HEK293 (cell line): ENCODE results near the gene TIAM1.

Experiments
- CTCF ChIA-PET: fragments of 350-600 bp; formaldehyde crosslinking; extraction: SDS; loops from one replicate; lab custom pipeline; 2021; ENCODE audit warnings: antibody characterized with exemption; lab: Yijun Ruan, JAX
- POLR2A ChIA-PET: fragments of 300-600 bp; formaldehyde crosslinking; extraction: SDS; loops from one replicate; lab custom pipeline; 2020; ENCODE audit warnings: antibody characterized with exemption, inconsistent platforms; lab: Yijun Ruan, JAX
- H3K27ac ChIP-seq: fragments of 200-500 bp; sonication (Bioruptor generic); 2 replicates; pipeline ENCODE4 v1.5.1; 2014; ENCODE audit warnings: low read depth, low read length, control low read depth, inconsistent platforms; ENCODE audit errors: extremely low read depth
- H3K36me3 ChIP-seq, 2 experiments: fragments of 200-500 bp in 1 of 2; sonication (Bioruptor generic) in 1 of 2; 1 replicate in 1 of 2; 2 replicates in 1 of 2; pipeline ENCODE4 v1.5.1; 2014 to 2017; ENCODE audit warnings: inconsistent platforms in 2 of 2, low read length in 2 of 2; ENCODE audit not compliant: control insufficient read depth in 2 of 2, insufficient read depth in 1 of 2
- H3K4me1 ChIP-seq: fragments of 200-500 bp; sonication (Bioruptor generic); 2 replicates; pipeline ENCODE4 v1.5.1; 2014; ENCODE audit warnings: mild to moderate bottlenecking, low read length, inconsistent platforms; ENCODE audit not compliant: control insufficient read depth, insufficient read depth
- H3K4me3 ChIP-seq: 2 replicates; pipeline ENCODE4 v1.5.1; 2011; ENCODE audit warnings: low read depth, mild to moderate bottlenecking, control low read depth, low read length, moderate library complexity
- H3K9me3 ChIP-seq: fragments of 200-500 bp; sonication (Bioruptor generic); 2 replicates; pipeline ENCODE4 v1.5.1; 2014; ENCODE audit warnings: low read depth, low read length, inconsistent platforms; ENCODE audit not compliant: control insufficient read depth, insufficient read depth
- ELK4 ChIP-seq: IDR thresholded peaks from 2 replicates; pipeline ENCODE4 v1.6.1; 2011; ENCODE audit warnings: mild to moderate bottlenecking, low read depth, low read length, borderline replicate concordance
- TCF7L2 ChIP-seq: IDR thresholded peaks from 2 replicates; pipeline ENCODE4 v1.6.1; 2011; ENCODE audit warnings: low read depth, mild to moderate bottlenecking, inconsistent platforms, low read length, moderate library complexity, borderline replicate concordance
- WT1 ChIP-seq: fragments of 450-650 bp; formaldehyde crosslinking; IDR thresholded peaks from 2 replicates; pipeline ENCODE4 v1.5.1; 2016; ENCODE audit warnings: missing biosample characterization, missing genetic modification characterization
- ZBTB44 ChIP-seq: fragments of 450-650 bp; IDR thresholded peaks from 2 replicates; pipeline ENCODE4 v1.5.1; 2018; ENCODE audit warnings: missing biosample characterization, mild to moderate bottlenecking, missing genetic modification characterization
- ZFP41 ChIP-seq: fragments of 450-650 bp; formaldehyde crosslinking; IDR thresholded peaks from 2 replicates; pipeline ENCODE4 v1.5.1; 2016; ENCODE audit warnings: missing biosample characterization, missing genetic modification characterization, borderline replicate concordance
- ZNF132 ChIP-seq: fragments of 450-650 bp; formaldehyde crosslinking; IDR thresholded peaks from 2 replicates; pipeline ENCODE4 v1.5.1; 2017; ENCODE audit warnings: missing biosample characterization, missing genetic modification characterization, borderline replicate concordance
- ZNF133 ChIP-seq: fragments of 450-650 bp; formaldehyde crosslinking; IDR thresholded peaks from 2 replicates; pipeline ENCODE4 v1.5.1; 2016; ENCODE audit warnings: missing biosample characterization, missing genetic modification characterization
- ZNF155 ChIP-seq: fragments of 450-650 bp; formaldehyde crosslinking; IDR thresholded peaks from 2 replicates; pipeline ENCODE4 v1.5.1; 2016; ENCODE audit warnings: missing biosample characterization, missing genetic modification characterization
- ZNF266 ChIP-seq: fragments of 450-650 bp; formaldehyde crosslinking; IDR thresholded peaks from 2 replicates; pipeline ENCODE4 v1.5.1; 2016; ENCODE audit warnings: missing biosample characterization, missing genetic modification characterization, low read depth
- ZNF416 ChIP-seq: fragments of 450-650 bp; formaldehyde crosslinking; IDR thresholded peaks from 2 replicates; pipeline ENCODE4 v1.5.1; 2016; ENCODE audit warnings: missing biosample characterization, missing genetic modification characterization
- ZNF513 ChIP-seq: fragments of 450-650 bp; IDR thresholded peaks from 2 replicates; pipeline ENCODE4 v1.5.1; 2018; ENCODE audit warnings: missing biosample characterization, missing genetic modification characterization
- ZNF704 ChIP-seq: fragments of 450-650 bp; formaldehyde crosslinking; IDR thresholded peaks from 2 replicates; pipeline ENCODE4 v1.5.1; 2016; ENCODE audit warnings: missing biosample characterization, missing genetic modification characterization
- TF ChIP-seq, protein P1 (sequence below): fragments of 450-650 bp; formaldehyde crosslinking; IDR thresholded peaks from 2 replicates; pipeline ENCODE4 v1.5.1; 2016; ENCODE audit warnings: missing biosample characterization, missing genetic modification characterization
- TF ChIP-seq, protein P2 (sequence below): fragments of 450-650 bp; formaldehyde crosslinking; IDR thresholded peaks from 2 replicates; pipeline ENCODE4 v1.5.1; 2016; ENCODE audit warnings: missing biosample characterization, missing genetic modification characterization
- TF ChIP-seq, protein P3 (sequence below): fragments of 450-650 bp; formaldehyde crosslinking; IDR thresholded peaks from 2 replicates; pipeline ENCODE4; 2016; ENCODE audit warnings: missing biosample characterization, missing genetic modification characterization
- TF ChIP-seq, protein P4 (sequence below): fragments of 450-650 bp; formaldehyde crosslinking; IDR thresholded peaks from 2 replicates; pipeline ENCODE4 v1.5.1; 2016; ENCODE audit warnings: missing biosample characterization, missing genetic modification characterization

Gene TIAM1

GRCh38 chr21:31257265-31257664 is 86.8 kb downstream of the TIAM1 start:
- POLR2A ChIA-PET, result no interaction called here
- TF ChIP-seq, protein P1, sequence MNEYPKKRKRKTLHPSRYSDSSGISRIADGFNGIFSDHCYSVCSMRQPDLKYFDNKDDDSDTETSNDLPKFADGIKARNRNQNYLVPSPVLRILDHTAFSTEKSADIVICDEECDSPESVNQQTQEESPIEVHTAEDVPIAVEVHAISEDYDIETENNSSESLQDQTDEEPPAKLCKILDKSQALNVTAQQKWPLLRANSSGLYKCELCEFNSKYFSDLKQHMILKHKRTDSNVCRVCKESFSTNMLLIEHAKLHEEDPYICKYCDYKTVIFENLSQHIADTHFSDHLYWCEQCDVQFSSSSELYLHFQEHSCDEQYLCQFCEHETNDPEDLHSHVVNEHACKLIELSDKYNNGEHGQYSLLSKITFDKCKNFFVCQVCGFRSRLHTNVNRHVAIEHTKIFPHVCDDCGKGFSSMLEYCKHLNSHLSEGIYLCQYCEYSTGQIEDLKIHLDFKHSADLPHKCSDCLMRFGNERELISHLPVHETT (tag by site-specific recombination), result no peak
- TF ChIP-seq ZNF132, result no peak
- TF ChIP-seq, protein P2, sequence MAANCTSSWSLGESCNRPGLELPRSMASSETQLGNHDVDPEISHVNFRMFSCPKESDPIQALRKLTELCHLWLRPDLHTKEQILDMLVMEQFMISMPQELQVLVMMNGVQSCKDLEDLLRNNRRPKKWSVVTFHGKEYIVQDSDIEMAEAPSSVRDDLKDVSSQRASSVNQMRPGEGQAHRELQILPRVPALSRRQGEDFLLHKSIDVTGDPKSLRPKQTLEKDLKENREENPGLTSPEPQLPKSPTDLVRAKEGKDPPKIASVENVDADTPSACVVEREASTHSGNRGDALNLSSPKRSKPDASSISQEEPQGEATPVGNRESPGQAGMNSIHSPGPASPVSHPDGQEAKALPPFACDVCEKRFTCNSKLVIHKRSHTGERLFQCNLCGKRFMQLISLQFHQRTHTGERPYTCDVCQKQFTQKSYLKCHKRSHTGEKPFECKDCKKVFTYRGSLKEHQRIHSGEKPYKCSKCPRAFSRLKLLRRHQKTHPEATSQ, result no peak
- TF ChIP-seq, protein P3, sequence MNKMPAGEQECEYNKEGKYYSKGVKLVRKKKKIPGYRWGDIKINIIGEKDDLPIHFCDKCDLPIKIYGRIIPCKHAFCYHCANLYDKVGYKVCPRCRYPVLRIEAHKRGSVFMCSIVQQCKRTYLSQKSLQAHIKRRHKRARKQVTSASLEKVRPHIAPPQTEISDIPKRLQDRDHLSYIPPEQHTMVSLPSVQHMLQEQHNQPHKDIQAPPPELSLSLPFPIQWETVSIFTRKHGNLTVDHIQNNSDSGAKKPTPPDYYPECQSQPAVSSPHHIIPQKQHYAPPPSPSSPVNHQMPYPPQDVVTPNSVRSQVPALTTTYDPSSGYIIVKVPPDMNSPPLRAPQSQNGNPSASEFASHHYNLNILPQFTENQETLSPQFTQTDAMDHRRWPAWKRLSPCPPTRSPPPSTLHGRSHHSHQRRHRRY (tag by site-specific recombination), result no peak
- H3K27ac ChIP-seq, result no peak overlapping the region
- no peaks in the 10 kb centered on the region for H3K36me3 ChIP-seq
- CTCF ChIA-PET, result interaction anchor here (0.9 kb wide), 1 partner anchor 9 kb away, joined by 6 read pairs; no protein-coding TSS in a partner anchor
- H3K4me1 ChIP-seq, result peaks cover 4% of the 10 kb centered on the region
- H3K4me3 ChIP-seq, result no peak overlapping the region
- H3K9me3 ChIP-seq, result no peaks in the 10 kb centered on the region

DNA sequence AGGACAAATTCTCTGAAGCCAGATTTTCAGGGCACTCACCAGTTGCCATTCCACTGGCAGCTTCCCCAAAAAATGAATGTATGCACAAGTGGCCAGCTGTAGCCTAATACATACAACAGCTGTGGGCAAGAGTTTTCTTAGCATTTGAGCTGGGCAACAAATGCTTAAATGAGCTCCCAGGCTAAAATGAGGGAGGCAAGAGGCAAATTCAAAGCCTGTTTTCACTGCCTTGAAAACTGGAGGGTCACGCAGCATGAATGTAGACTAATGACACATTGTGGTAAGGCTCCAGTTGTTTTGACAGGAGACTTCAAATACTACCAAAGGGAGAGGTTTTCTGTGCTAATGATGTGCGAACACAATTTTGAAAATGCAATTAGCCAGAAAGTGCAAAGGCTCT is 88.2 kb downstream of the TIAM1 start:
- no peak overlapping the region for H3K4me3 ChIP-seq
- H3K9me3 ChIP-seq, result no peaks in the 10 kb centered on the region
- POLR2A ChIA-PET, result no interaction called here
- peaks cover 2% of the 10 kb centered on the region for H3K4me1 ChIP-seq
- no peak overlapping the region for H3K27ac ChIP-seq
- TF ChIP-seq WT1 (tag by site-specific recombination) (no peak), ZNF266 (tag by site-specific recombination) (no peak), ZNF513 (tag by site-specific recombination) (no peak), ZNF133 (tag by site-specific recombination) (no peak), TCF7L2 (no peak)
- CTCF ChIA-PET, result no interaction called here
- peaks cover 0 to 5% of the 10 kb centered on the region in 2 experiments; a peak in 1 of 3 replicates for H3K36me3 ChIP-seq

DNA sequence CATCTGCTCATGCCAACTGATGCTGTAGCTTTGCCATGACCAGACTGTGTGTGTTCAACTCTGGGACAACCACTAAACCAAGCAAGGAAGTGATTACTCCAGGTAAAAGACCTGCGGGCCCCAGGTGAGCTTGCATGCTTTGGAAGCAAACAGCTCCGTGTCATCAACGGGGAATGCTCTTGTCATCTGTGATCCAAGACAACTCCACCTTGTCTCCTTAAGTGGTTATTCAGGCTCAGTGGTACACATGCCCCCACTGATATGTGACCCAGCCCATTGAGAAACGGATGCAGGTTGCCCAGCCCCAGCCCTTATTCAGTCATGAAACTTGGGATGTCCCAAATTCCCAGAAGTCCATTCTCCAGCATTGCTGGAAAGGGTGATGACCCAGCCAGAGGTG is 89.0 kb downstream of the TIAM1 start:
- peaks cover 0 to 12% of the 10 kb centered on the region in 2 experiments; a peak in 1 of 3 replicates for H3K36me3 ChIP-seq
- no peak overlapping the region for H3K4me3 ChIP-seq
- ChIA-PET CTCF (no interaction called here), POLR2A (no interaction called here)
- no peak overlapping the region for H3K27ac ChIP-seq
- H3K4me1 ChIP-seq, result no peaks in the 10 kb centered on the region
- no peaks in the 10 kb centered on the region for H3K9me3 ChIP-seq
- TF ChIP-seq ELK4 (no peak), ZFP41 (no peak), ZNF155 (no peak), ZBTB44 (tag by site-specific recombination) (no peak), ZNF704 (tag by site-specific recombination) (no peak), ZNF416 (tag by site-specific recombination) (no peak)
- TF ChIP-seq, protein P4, sequence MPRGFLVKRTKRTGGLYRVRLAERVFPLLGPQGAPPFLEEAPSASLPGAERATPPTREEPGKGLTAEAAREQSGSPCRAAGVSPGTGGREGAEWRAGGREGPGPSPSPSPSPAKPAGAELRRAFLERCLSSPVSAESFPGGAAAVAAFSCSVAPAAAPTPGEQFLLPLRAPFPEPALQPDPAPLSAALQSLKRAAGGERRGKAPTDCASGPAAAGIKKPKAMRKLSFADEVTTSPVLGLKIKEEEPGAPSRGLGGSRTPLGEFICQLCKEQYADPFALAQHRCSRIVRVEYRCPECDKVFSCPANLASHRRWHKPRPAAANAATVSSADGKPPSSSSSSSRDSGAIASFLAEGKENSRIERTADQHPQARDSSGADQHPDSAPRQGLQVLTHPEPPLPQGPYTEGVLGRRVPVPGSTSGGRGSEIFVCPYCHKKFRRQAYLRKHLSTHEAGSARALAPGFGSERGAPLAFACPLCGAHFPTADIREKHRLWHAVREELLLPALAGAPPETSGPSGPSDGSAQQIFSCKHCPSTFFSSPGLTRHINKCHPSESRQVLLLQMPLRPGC (tag by site-specific recombination), result no peak
